HCT116 (cell line): Measurements from ENCODE around the gene MAMLD1.

Experiments
- CTCF ChIP-seq, 3 experiments: fragments of 200-600 bp in 1 of 3; sonication (generic) in 1 of 3; IDR thresholded peaks in 2 of 3; conservative IDR thresholded peaks in 1 of 3; 2 replicates each; pipeline ENCODE4 v1.5.1; 2012 to 2017; ENCODE audit warnings: low read depth in 2 of 3, low read length in 2 of 3, antibody characterized with exemption in 1 of 3, borderline replicate concordance in 1 of 3, control low read depth in 1 of 3, mild to moderate bottlenecking in 1 of 3, mixed read lengths in 1 of 3, mixed run types in 1 of 3, moderate library complexity in 1 of 3; ENCODE audit not compliant: insufficient read depth in 1 of 3
- EZH2 ChIP-seq: fragments of 200-600 bp; sonication (generic); IDR thresholded peaks from 2 replicates; pipeline ENCODE4 v1.6.1; 2017; ENCODE audit warnings: antibody characterized with exemption, mixed run types
- JUND ChIP-seq: IDR thresholded peaks from 2 replicates; pipeline ENCODE4 v1.6.1; 2012
- POLR2A ChIP-seq: IDR thresholded peaks from 2 replicates; pipeline ENCODE4 v1.7.0; 2011; ENCODE audit warnings: borderline replicate concordance; ENCODE audit not compliant: insufficient read depth, insufficient read length; ENCODE audit errors: extremely low read depth
- RAD21 ChIP-seq: IDR thresholded peaks from 2 replicates; pipeline ENCODE4 v1.6.1; 2012; ENCODE audit warnings: low read depth, mild to moderate bottlenecking
- SP1 ChIP-seq: IDR thresholded peaks from 2 replicates; pipeline ENCODE4 v1.6.1; 2012; ENCODE audit warnings: low read depth
- TCF7L2 ChIP-seq: IDR thresholded peaks from 2 replicates; pipeline ENCODE4 v1.7.0; 2011; ENCODE audit warnings: borderline replicate concordance, inconsistent platforms; ENCODE audit not compliant: insufficient read depth, insufficient read length; ENCODE audit errors: extremely low read depth
- ZNF274 ChIP-seq: fragments of 200-500 bp; sonication (Bioruptor generic); IDR thresholded peaks from 2 replicates; pipeline ENCODE4 v1.6.1; 2014; ENCODE audit warnings: mild to moderate bottlenecking, low read depth, low read length, inconsistent platforms

GRCh38 chrX:150361777-150362351 is 1.3 kb upstream of the MAMLD1 start:
- TF ChIP-seq CTCF (IDR thresholded peaks at IDR 0.05 in 2 of 3, conservative IDR thresholded peaks at IDR 0.05 in 1 of 3; ENCODE audit: borderline replicate concordance in 1 of 3, insufficient read depth in 1 of 3, low read depth in 2 of 3, low read length in 2 of 3) (no peak), POLR2A (no peak), EZH2 (no peak), JUND (no peak), SP1 (no peak), ZNF274 (no peak), TCF7L2 (no peak), RAD21 (no peak)
